HG02763 (cell line): ENCODE measurements around the gene NNAT.

Source experiments
- ATAC-seq: cut with Tn5 transposase; IDR thresholded peaks from one replicate; pipeline ENCODE4 v1.9.1; 2021; ENCODE audit warnings: mild to moderate bottlenecking, moderate library complexity; ENCODE audit not compliant: unreplicated experiment

Gene NNAT

DNA sequence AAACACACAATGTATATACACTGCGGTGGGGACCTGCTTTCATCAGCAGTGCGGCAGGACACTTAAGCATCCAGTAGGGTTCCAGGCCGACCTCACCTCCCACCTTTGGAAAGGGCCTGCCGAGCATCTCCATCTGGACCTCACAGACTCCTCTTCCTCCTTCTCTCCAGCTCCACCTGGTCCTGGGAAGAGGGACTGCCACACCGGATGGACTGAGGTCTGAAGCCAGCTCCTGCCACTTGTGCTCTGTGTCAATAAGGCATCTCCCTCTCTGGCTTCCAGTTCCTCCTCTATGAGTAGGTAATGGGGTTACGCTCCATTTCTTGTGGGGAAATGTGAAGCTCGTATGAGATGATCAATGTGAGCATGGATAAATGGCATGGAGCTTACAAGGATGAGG lies 19.1 kb upstream of the NNAT start:
- no peak for ATAC-seq

DNA sequence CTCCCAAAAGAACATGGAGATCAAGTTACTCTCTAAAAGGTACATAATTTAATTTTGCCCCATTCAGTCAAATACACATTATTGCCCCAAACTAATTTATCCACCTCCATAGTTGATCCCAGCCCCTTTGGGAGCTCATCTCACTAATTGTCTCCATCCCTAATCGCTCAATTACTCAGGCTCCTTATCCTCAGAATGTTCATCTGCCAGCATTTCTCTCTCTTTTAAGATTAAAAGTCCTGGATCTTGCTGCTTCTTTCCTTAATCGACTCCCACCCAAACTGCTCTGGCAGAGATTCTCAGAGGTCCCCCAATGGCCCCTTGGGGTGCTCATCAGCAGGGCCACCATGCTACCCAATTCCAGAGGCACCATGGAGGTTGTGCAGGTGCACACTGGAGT lies 18.4 kb upstream of the NNAT start:
- ATAC-seq, result no peak

GRCh38 chr20:37503256-37503927 lies 17.7 kb upstream of the NNAT start:
- ATAC-seq, result no peak

DNA sequence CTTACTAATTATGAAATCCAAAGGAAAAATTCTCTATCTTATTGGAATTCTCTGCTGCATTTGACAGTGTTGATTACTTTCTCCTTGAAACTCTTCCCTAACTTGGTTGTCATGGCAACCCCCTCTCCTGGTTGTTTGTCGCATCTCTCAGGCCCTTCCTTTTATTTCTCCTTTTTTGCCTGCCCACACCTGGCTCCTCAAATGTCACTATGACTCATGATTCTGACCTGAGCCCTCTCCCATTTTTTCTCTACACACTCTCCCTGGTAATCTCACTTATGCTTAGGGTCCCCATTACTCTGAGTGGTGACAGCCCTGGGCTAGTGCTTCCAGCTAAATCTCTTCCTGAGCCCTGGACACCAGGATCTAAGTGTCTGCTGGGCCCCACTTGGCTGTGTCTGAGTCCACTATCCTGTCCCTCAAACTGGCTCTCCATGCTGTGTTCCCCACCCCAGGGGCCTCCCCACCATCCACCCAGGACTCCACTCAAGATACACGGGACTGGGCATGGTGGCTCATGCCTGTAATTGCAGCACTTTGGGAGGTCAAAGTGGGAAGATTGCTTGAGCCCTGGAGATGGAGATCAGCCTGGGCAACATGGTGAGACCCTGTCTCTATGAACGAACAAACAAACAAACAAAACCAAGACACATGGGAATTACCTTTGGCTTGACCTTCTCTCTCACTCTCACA lies 16.5 kb upstream of the NNAT start:
- no peak for ATAC-seq

- ATAC-seq, result no peak
These were observed 15.5 kb upstream of the NNAT start for GRCh38 chr20:37505263-37506151.

GRCh38 chr20:37506152-37506725 lies 14.8 kb upstream of the NNAT start:
- no peak for ATAC-seq

- ATAC-seq, result no peak
These were observed 10.8 kb upstream of the NNAT start for GRCh38 chr20:37510226-37510625.

- ATAC-seq, result no peak
These were observed 9.3 kb upstream of the NNAT start for GRCh38 chr20:37511610-37512275.

DNA sequence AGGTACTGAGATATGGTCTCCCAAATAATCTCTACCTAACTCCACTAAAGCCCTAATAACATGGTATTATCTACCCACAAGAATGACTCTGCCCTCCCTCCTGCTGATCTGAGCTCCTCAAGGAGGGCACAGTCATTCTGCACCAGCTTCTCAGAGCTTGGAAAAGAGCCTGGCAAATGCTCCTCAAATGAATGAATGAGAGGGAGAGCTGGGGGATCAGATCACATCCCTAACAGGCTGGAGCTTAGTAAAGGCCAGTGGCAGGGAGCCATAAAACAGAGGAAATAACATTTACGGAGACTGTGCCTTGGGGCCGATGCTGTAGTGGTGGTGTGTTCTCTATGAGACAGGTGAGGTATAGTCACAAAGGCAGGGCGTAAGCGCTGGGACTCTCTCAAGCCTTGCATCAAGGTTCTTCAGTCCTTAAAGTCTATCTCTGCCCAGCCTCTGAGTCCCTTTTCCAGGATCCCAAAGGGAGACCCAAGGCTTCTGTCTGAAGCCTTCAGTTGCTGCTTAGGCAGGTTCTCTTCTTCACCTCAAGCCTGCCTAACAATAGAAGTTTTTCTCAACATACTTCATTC lies 7.2 kb upstream of the NNAT start:
- ATAC-seq, result no peak

DNA sequence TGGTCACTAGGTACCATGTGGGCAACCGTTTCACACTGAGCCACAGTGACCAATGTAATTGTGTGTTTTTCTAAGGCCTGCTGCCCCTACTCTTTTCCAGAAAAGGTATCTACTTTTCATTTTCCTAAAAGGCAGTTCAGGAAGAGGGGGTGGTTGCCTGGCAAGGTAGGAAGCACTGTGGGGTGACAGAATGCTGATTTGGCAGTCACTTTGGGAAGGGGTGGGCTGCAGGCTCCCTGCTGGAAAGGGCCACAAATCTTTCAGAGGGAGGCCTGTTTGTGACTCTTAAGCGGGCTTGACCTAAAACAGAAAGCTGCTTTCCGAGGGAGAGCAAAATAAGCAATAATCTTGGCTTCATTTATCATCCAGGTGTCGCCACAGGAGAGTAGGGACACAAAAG lies 5.2 kb upstream of the NNAT start:
- no peak for ATAC-seq

GRCh38 chr20:37516811-37517750 lies 4.0 kb upstream of the NNAT start:
- ATAC-seq, result no peak

GRCh38 chr20:37518059-37518458 lies 3.0 kb upstream of the NNAT start:
- ATAC-seq, result no peak

- ATAC-seq, result no peak
These were observed 2.2 kb upstream of the NNAT start for GRCh38 chr20:37518606-37519507.

DNA sequence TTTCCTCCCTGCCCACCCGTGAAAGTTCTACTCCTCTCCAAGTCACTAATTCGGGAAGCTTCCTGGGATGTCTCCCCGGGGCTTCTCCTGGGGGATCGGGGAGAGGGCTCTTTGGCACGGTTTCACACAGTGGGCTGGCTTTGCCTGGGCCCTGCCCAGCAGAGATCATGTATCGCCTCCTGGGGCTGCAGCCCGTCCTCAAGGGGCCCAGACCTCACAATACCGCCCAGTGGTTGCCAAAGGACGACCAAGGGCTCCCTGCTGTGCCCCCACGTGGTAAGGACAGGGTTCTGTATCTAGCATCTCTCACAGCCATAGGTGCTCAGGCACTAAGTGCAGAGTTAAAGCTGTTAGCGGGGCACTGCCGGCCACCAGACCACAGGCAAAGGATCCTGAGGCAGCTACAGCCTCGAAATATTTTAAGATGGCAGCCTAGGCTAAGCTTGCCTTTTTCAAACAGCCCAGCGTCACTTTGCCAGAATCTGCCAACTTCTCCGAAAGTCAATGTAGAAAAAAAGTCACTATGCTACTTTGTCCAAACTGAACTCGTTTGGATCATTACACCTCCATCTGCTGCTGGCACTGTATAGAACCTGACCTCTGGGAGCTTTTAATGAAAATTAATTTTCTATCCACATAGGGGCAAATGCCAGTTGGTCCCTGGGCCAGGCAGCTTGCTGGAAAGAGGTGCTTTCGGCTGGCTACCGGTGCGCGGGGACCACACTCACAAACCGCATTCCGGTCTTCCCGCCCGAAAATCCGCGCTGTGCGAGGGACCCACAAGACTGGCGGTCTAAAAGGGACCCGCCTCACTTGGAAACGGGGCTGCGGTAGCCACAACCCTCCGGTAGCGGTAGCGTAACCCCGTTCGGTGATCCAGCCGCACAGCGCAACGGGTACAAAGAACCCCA lies 1.3 kb upstream of the NNAT start:
- ATAC-seq, result no peak

DNA sequence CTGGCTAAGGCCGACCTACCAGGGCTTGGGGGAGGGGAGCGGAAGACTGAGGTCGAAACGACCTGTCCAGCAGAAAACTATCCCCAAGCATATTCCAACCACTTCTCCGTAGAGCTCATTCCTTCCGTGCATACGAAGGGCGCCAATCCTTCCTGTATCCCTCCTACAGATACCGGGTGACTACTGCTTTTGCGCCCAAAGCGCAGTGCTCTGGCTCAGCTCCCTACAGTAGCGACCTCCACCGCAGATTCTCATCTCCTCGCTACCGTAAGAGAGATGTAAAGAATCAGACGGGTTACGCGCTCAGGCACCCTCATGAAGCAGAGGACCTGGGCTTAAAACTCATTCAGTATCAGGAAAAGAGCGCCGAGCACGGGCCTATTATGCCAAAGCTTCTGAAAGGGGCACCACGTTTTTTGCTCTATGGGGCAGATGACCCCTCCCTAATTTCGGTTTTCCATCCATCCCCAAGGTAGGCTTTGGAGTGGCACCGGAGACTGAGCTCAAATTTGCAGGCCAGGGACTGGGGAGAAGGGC lies 563 bp upstream of the NNAT start:
- no peak for ATAC-seq

DNA sequence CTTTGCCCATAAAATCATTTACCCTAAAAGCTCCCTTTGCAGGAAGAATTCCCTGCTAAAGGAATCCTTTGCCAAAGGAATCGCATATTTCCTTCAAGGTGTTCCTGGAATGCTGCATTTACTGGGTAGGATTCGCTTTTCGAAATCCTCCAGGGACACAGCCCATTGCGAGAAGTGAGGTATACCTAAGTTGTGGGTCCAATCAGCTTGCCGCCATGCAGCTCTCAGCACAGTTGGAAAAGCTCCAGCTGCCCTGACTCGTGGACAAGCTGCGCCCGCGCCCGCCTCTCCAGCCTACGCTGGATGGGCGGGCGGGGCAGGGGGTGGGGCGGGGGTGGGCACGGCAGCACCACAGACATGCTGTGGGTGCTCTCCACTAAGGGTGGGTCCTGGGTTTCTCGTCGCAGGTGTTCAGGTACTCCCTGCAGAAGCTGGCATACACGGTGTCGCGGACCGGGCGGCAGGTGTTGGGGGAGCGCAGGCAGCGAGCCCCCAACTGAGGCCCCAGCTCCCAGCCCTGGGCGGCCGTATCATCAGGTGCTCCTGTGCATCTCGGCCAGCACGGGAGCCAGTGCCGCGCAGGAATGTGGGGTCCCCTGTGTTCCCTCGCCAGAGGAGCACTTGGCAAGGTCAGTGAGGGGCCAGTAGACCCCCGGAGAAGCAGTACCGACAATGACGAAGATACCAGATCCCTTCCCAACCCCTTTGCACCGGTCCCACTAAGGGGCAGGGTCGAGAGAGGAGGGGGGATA lies 1.4 kb downstream of the NNAT start:
- ATAC-seq, result no peak
